NCI-H82 treated with DMSO at 0.1 percent for 48 hours (cell line): ENCODE data around the gene C14orf119.

Experiments used
- DNase-seq: peaks from one replicate; lab custom pipeline; 2025; ENCODE audit not compliant: unreplicated experiment; lab: John Stamatoyannopoulos, UW

C14orf119 gene

DNA sequence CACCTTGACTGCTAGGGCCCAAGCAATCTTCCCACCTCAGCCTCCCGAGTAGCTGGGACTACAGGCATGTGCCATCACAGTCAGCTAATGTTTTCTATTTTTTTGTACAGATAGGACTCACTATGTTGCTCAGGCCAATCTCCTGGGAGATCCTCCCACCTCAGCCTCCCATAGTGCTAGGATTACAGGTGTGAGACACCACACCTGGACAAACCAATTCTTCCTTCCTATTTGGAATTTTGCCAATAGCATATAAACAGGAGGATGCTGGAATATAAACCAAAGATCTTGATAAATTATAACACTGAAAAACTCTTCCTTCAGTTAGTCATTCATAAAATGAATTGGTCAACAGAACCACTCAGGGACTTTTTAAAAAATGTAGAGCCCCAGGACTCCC lies 8.7 kb upstream of the C14orf119 start:
- no peak for DNase-seq

GRCh38 chr14:23089498-23090253 lies 5.6 kb upstream of the C14orf119 start:
- DNase-seq: no peak

GRCh38 chr14:23090254-23090636 lies 5.1 kb upstream of the C14orf119 start:
- DNase-seq: no peak

DNA sequence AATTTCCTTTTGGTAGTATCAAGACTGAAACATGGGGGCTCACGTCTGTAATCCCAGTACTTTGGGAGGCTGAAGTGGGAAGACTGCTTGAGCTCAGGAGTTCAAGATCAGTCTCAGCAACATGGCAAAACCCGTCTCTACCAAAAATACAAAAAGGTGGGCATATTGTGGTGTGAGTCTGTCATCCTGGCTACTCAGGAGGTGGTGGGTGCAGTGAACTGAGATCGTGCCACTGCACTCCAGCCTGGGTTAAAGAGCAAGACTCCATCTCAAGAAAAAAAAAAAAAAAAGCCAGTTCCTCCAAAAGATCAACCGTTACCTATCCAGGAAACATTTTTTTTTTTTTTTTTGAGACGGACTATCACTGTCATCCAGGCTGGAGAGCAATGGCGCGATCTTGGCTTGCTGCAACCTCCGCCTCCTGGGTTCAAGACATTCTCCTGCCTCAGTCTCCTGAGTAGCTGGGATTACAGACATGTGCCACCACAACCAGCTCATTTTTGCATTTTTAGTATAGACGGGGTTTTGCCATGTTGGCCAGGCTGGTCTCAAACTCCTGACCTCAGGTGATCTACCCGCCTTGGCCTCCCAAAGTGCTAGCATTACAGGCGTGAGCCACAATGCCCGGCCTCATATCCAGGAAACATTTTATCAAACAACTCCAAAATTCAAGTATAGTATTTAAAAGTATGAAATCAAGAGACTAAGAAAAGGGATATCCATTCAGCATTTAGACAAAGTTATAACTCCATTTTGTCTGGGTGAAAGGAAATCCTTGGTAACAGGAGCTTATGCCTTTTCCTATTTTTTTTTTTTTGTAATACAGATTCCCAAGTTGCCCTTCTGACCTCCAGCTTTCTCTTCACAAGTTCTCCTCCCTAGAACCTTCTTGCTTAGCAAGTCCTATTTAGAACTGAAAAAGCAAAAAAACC lies 3.7 kb upstream of the C14orf119 start:
- DNase-seq: no peak

DNA sequence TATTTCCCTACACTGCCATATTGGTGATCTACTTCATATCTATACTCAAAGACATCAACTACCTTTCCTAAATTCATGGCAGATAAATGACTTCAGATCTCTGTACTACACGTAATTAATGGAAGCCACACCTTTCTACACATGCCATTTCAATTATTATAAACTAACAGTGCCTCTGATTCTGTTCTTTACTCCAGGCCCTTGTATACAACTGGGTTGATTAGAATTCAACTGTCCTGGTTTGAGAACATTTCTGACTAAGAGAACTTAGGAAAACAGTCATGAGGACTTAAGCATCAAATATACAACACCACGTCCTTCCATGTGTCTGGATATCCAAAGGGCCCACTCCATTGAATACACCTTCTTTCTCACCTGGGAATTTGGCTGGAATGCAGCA lies 2.2 kb upstream of the C14orf119 start:
- no peak for DNase-seq

GRCh38 chr14:23093526-23093925 lies 1.8 kb upstream of the C14orf119 start:
- DNase-seq: no peak

GRCh38 chr14:23093991-23094665 lies 1.2 kb upstream of the C14orf119 start:
- no peak for DNase-seq

DNA sequence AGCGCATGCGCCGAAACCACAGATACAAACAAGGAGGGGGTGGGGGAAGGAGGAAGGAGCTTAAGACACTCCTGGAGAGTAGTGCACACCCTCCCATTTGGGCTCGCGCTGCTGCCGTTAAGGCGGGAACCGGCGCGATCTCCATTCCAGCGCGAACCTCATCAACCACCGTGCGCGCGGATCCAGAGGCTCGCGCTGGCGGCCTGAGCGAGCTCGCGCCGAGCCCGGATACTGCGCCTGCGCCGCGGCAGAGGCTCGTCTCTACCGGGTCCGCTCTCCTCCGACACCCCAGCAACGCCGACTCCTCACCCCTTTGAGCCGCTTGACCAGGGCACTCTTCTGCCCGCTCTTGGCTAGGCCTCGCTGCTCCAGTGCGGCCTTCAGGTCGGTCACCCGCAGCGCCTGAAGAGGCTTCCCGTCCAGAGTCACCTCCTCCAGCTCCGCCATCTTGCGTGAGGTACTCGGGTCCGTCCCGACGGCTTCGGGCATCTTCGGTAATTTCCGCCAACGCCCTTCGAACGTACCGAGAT lies 574 bp upstream of the C14orf119 start, which contains the start of gene ACIN1:
Gene ACIN1 (minus strand): TSS at position 471 of the 530 bp plus-strand sequence. CDS start 24 bp downstream, at position 447.
- DNase-seq: no peak

DNA sequence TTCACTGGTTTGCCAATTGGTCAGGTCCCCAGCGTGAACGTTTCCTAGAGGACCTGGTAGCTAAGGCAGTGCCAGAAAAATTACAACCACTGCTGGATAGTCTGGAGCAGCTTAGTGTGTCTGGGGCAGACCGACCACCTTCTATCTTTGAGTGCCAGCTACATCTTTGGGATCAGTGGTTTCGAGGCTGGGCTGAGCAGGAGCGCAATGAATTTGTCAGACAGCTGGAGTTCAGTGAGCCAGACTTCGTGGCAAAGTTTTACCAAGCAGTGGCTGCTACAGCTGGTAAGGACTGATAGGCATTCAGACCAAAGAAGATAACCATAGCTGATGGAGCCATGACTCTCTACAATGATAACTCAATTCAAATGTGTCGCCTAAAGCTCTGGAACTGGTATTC lies 2.5 kb downstream of the C14orf119 start:
- no peak for DNase-seq

- no peak for DNase-seq
Observed at GRCh38 chr14:23099212-23099861, 4.0 kb downstream of the C14orf119 start.

DNA sequence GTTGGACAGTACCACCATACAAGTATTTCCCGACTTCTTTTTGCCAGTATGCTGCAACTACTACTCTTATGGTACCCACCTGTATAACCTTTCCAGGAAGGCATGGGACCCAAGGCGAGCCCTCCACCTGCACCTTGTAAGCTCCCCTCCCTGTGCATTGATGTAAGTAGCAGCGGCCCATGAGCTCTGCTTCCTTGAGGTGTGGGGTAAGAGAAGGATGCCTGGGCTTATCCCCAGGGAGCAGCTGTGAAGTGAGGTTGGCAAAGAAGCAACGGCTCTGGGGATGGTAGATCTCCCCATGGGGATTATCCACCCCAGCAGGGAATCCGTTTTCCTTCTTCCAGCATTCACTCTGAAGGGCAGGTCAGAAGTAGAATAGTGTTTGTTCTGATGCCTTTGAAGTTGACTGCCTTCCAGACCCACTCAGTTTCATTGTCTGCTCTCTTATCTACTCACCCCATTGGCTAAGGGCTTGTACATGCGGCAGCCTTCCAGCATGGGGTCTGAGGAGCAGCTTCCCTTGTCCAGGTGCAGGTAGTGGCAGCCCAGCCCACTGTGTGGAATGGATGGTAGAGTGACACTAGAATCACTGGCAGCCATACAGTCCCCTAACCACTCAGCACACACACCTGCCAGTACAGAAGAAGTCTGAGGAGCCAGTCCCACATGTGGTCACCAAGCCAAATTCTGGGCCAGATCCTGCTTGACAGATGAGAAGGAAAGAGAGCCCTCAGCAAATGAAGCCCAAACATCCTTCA lies 6.1 kb downstream of the C14orf119 start:
- no peak for DNase-seq

GRCh38 chr14:23101986-23102625 lies 6.8 kb downstream of the C14orf119 start:
- DNase-seq: no peak

DNA sequence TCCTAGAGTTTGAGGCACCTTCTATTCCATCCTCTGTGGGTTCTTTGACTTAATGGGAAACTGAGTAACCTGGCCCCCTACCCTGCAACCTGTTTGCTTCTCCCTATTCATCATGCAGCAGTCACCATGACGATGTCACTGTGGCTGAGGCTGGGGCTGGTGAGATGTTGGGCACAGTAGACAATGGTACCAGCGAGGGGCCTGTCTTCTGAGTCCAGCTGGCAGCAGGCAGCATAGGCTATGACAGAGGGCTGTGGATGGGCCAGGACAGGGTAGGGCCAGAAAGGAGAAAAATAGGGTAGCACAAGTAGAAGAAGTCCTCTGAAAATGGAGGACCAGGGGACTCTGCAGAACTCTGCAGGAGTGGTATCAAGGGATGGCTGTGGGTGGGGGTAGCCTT lies 7.5 kb downstream of the C14orf119 start:
- DNase-seq: no peak

DNA sequence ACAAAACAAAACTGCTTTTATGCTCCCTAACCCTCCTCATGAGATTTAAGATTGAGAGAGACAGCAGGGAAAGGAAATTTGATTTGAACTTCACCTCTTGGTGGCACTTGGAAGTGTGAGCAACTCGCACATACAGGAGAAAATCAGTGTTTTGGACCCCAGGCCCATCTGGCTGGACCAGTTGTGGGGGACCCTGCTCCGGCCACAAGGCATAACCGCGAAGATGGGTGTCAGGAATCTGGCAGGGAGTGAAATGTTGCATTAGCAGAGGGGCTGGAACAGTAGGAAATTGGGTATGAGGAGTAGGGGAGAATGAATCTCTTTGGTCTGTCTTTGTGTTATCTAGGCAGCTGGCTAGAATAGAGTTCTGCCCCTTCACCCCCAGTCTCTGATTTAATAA lies 8.3 kb downstream of the C14orf119 start:
- no peak for DNase-seq

GRCh38 chr14:23104070-23104590 lies 8.8 kb downstream of the C14orf119 start:
- no peak for DNase-seq

GRCh38 chr14:23104591-23105347 lies 9.5 kb downstream of the C14orf119 start, which contains the start of gene CIROP:
CIROP (minus strand) TSS chr14:23104989; CDS start chr14:23104920, 69 bp downstream.
- no peak for DNase-seq

- no peak for DNase-seq
Observed at GRCh38 chr14:23105348-23105824, 10.1 kb downstream of the C14orf119 start.

GRCh38 chr14:23106747-23107045 lies 11.4 kb downstream of the C14orf119 start:
- DNase-seq: no peak
